K562 (cell line): Measurements from ENCODE around the gene AP4E1. TPM values are rescaled to one million over a fixed set of nuclear protein-coding genes. Genes with fewer than 3 reads are reported as not detected.

Experiments used
- ATAC-seq: fragments of 200-7000 bp; cut with Tn5 transposase; 3 replicates; pipeline ENCODE4 v1.9.1; 2020; ENCODE audit warnings: moderate library complexity
- BruUV-seq: library from RNA; stranded (reverse); fragments of 400-500 nt; replicated peaks from 2 replicates; lab custom pipeline; 2021; lab: Mats Ljungman, UMichigan
- CTCF ChIA-PET: fragments of 300-600 bp; formaldehyde crosslinking; extraction: SDS; loops from one replicate; lab custom pipeline; 2021; ENCODE audit warnings: low intra/inter-chr PET ratio; lab: Yijun Ruan, JAX
- POLR2A ChIA-PET: fragments of 300-600, 350-650 bp; sonication (Branson Sonifier 250); formaldehyde crosslinking; extraction: SDS; loops from one replicate; lab custom pipeline; 2021; ENCODE audit warnings: antibody characterized with exemption, inconsistent platforms; lab: Yijun Ruan, JAX
- DNase-seq, 4 experiments: peaks; one replicate each; pipeline versions ENCODE4 v3.0.0 to v3.0.0-alpha.2; 2011 to 2018; ENCODE audit warnings: low spot score in 3 of 4, mixed read lengths in 3 of 4; ENCODE audit errors: extremely low read depth in 1 of 4
- FAIRE-seq: peaks from 2 replicates; lab custom pipeline; 2011; peaks lifted over from hg19 to GRCh38; lab: Jason Lieb, UNC
- H2AFZ ChIP-seq: 2 replicates; pipeline ENCODE4 v1.6.0; 2011; ENCODE audit warnings: low read depth, low read length, control low read depth, inconsistent platforms
- H3K27ac ChIP-seq: fragments of 200-600 bp; 3 replicates; pipeline ENCODE4 v1.8.0; 2011; ENCODE audit warnings: low read depth, mild to moderate bottlenecking, control low read depth, inconsistent platforms, low read length, moderate library complexity, mixed read lengths; ENCODE audit errors: extremely low read depth
- H3K27me3 ChIP-seq, 2 experiments: fragments of 300-600 bp in 1 of 2; 2 replicates in 1 of 2; 3 replicates in 1 of 2; pipeline versions ENCODE4 v1.6.0 to v1.8.0; 2011; ENCODE audit warnings: inconsistent platforms in 2 of 2, low read length in 2 of 2, mild to moderate bottlenecking in 1 of 2, mixed read lengths in 1 of 2, moderate library complexity in 1 of 2; ENCODE audit not compliant: control insufficient read depth in 2 of 2, insufficient read depth in 2 of 2
- H3K36me3 ChIP-seq: fragments of 300-600 bp; 3 replicates; pipeline ENCODE4 v1.8.0; 2011; ENCODE audit warnings: mild to moderate bottlenecking, low read length, inconsistent platforms; ENCODE audit not compliant: control insufficient read depth, insufficient read depth
- H3K4me1 ChIP-seq, 2 experiments: fragments of 200-600 bp in 1 of 2; replicated peaks in 1 of 2; 2 replicates in 1 of 2; 3 replicates in 1 of 2; pipeline versions ENCODE4 v1.5.1 to v1.8.0; 2011; ENCODE audit warnings: inconsistent platforms in 2 of 2, low read length in 2 of 2, mild to moderate bottlenecking in 1 of 2, mixed read lengths in 1 of 2, moderate library complexity in 1 of 2; ENCODE audit not compliant: control insufficient read depth in 2 of 2, insufficient read depth in 2 of 2
- H3K4me2 ChIP-seq: 2 replicates; pipeline ENCODE4 v1.6.1; 2011; ENCODE audit warnings: low read length, control low read depth, inconsistent platforms, mixed read lengths; ENCODE audit not compliant: insufficient read depth
- H3K4me3 ChIP-seq: fragments of 200-600 bp; sonication (generic), shearing (Covaris generic); 2 replicates; pipeline ENCODE4 v1.5.1; 2016; ENCODE audit warnings: control low read depth, inconsistent platforms
- H3K79me2 ChIP-seq: fragments of 200-600 bp; 3 replicates; pipeline ENCODE4 v1.8.0; 2011; ENCODE audit warnings: low read length, inconsistent platforms; ENCODE audit not compliant: control insufficient read depth, insufficient read depth
- H3K9ac ChIP-seq, 2 experiments: 2 replicates each; pipeline versions ENCODE4 v1.6.0 to v1.6.1; 2011; ENCODE audit warnings: low read depth in 2 of 2, low read length in 2 of 2, control low read depth in 1 of 2, inconsistent platforms in 1 of 2, mild to moderate bottlenecking in 1 of 2, mixed read lengths in 1 of 2; ENCODE audit not compliant: insufficient read depth in 1 of 2
- H3K9me1 ChIP-seq: one replicate; pipeline ENCODE4 v1.6.0; 2011; ENCODE audit warnings: inconsistent platforms, mild to moderate bottlenecking, low read length, moderate library complexity; ENCODE audit not compliant: control insufficient read depth, insufficient read depth
- H3K9me3 ChIP-seq: replicated peaks from 2 replicates; pipeline ENCODE4 v1.5.1; 2011; ENCODE audit warnings: low read depth, low read length, inconsistent platforms; ENCODE audit not compliant: control insufficient read depth, insufficient read depth
- H4K20me1 ChIP-seq: replicated peaks from 2 replicates; pipeline ENCODE4 v1.6.1; 2011; ENCODE audit warnings: low read length, inconsistent platforms, mixed read lengths; ENCODE audit not compliant: control insufficient read depth, insufficient read depth
- CBFB ChIP-seq: sonication (generic); formaldehyde crosslinking; IDR thresholded peaks from 2 replicates; pipeline ENCODE4 v1.4.0; 2020; ENCODE audit warnings: mild to moderate bottlenecking, missing genetic modification reagents
- RBBP5 ChIP-seq: fragments of 200-600 bp; sonication (generic); IDR thresholded peaks from 2 replicates; pipeline ENCODE4 v1.6.1; 2012; ENCODE audit warnings: borderline replicate concordance, mild to moderate bottlenecking, low read length, control low read depth, inconsistent platforms; ENCODE audit not compliant: insufficient read depth, poor library complexity, severe bottlenecking
- RBM15 ChIP-seq: fragments of 200-400 bp; formaldehyde crosslinking; IDR thresholded peaks from 2 replicates; pipeline ENCODE4 v1.6.1; 2018; ENCODE audit warnings: mild to moderate bottlenecking, low read length, moderate library complexity; ENCODE audit not compliant: insufficient read depth
- RREB1 ChIP-seq: fragments of 250-450 bp; sonication (Bioruptor Pico); IDR thresholded peaks from 2 replicates; pipeline ENCODE4 v1.4.0; 2020
- ZNF175 ChIP-seq: fragments of 200-800 bp; sonication (Bioruptor generic); IDR thresholded peaks from 2 replicates; pipeline ENCODE4 v1.6.1; 2016; ENCODE audit warnings: low read depth, mild to moderate bottlenecking, missing genetic modification characterization, missing compliant biosample characterization
- ZNF311 ChIP-seq: fragments of 250-450 bp; sonication (Bioruptor Pico); IDR thresholded peaks from 2 replicates; pipeline ENCODE4 v1.4.0; 2020; ENCODE audit warnings: mild to moderate bottlenecking, moderate library complexity
- ZNF449 ChIP-seq: fragments of 250-450 bp; sonication (Bioruptor Pico); IDR thresholded peaks from 2 replicates; pipeline ENCODE4 v1.8.0; 2022; ENCODE audit warnings: moderate library complexity, mild to moderate bottlenecking, inconsistent platforms
- ZNF785 ChIP-seq: fragments of 250-450 bp; sonication (Bioruptor Pico); IDR thresholded peaks from 2 replicates; pipeline ENCODE4 v1.4.0; 2020; ENCODE audit warnings: mild to moderate bottlenecking
- WGBS: fragments of 100-300 bp; shearing (Covaris generic); methylation state at CpG from one replicate; pipeline ENCODE4 v1.1.6; 2016; ENCODE audit warnings: low coverage, mixed read lengths; ENCODE audit not compliant: insufficient coverage; ENCODE audit errors: missing lambda C conversion rate; 5-methylcytosine and 5-hydroxymethylcytosine counted together
- in situ Hi-C: fragments of 300-500 bp; cut with MboI; formaldehyde crosslinking; loops from 4 replicates; pipeline ENCODE4 v1.15.0; 2018; ENCODE audit warnings: inconsistent platforms, mixed read lengths
- intact Hi-C: fragments of 100-400 bp; cut with micrococcal nuclease; formaldehyde crosslinking; loops from 2 replicates; pipeline ENCODE4 v1.14.2; 2022
- polyA plus RNA-seq, 8 experiments: library from polyadenylated mRNA; depleted of rRNA in 4 of 8; stranded (reverse) in 5 of 8; unstranded in 3 of 8; fragments of >200 nt; fragmentation: Nextera tagmentation in 2 of 8; fragmentation: Illumina TruSeq in 1 of 8; extraction: Ambion mirVana in 2 of 8; extraction: Trizol in 1 of 8; gene quantifications; 2 replicates each; pipeline versions ENCODE4 v1.2.1 to v1.2.3, GENCODE V29; 2011 to 2014; ENCODE audit warnings: inconsistent platforms in 1 of 8, missing spikeins in 1 of 8
- total RNA-seq, 7 experiments: library from RNA; depleted of rRNA in 6 of 7; stranded (reverse); fragments of >200 nt in 6 of 7; fragmentation: Illumina TruSeq in 2 of 7; extraction: Trizol in 2 of 7; gene quantifications; 2 replicates each; pipeline versions ENCODE4 v1.2.1 to v1.2.3, GENCODE V29; 2011 to 2021; ENCODE audit warnings: low replicate concordance in 1 of 7

The AP4E1 gene
- total and polyA plus RNA-seq, 9 of the 15 experiments (the other 6 are each of a cell fraction or from before 2014, with no cell fraction given), result 1.3 to 11.5 (median 4.4) TPM

- Histone ChIP-seq H4K20me1 (no peaks in the 10 kb centered on the region), H3K4me3 (no peak overlapping the region), H3K4me1 (no peaks in the 10 kb centered on the region), H2AFZ (no peak overlapping the region), H3K36me3 (no peaks in the 10 kb centered on the region), H3K79me2 (no peaks in the 10 kb centered on the region), H3K9ac (no peak overlapping the region), H3K4me2 (no peak overlapping the region), H3K27ac (no peak overlapping the region), H3K9me3 (no peaks in the 10 kb centered on the region), H3K27me3 (peaks cover 0 to 5% of the 10 kb centered on the region in 2 experiments; a peak in 1 of 5 replicates), H3K9me1 (no peaks in the 10 kb centered on the region)
- FAIRE-seq (no peak), DNase-seq (no peak), ATAC-seq (no peak)
- no TSS peak for BruUV-seq
- CTCF ChIA-PET, result no interaction called here
- intact Hi-C loops (no loop called here), in situ Hi-C loops (no loop called here)
- POLR2A ChIA-PET, result no interaction called here
- TF ChIP-seq CBFB (CRISPR knock-in tag), result no peak
- TF ChIP-seq RBM15, result no peak
- TF ChIP-seq ZNF175 (CRISPR knock-in tag), result no peak
These were observed 113.7 kb downstream of the AP4E1 start for GRCh38 chr15:51022206-51022605.

GRCh38 chr15:51023499-51023898 is 115.0 kb downstream of the AP4E1 start:
- no peak for FAIRE-seq
- Histone ChIP-seq H3K4me3 (no peak overlapping the region), H3K27ac (no peak overlapping the region), H2AFZ (no peak overlapping the region), H3K9ac (no peak overlapping the region), H3K9me1 (no peaks in the 10 kb centered on the region), H3K36me3 (no peaks in the 10 kb centered on the region), H3K27me3 (peaks cover 0 to 5% of the 10 kb centered on the region in 2 experiments; a peak in 1 of 5 replicates), H3K79me2 (no peaks in the 10 kb centered on the region), H4K20me1 (no peaks in the 10 kb centered on the region), H3K4me2 (no peak overlapping the region), H3K9me3 (no peaks in the 10 kb centered on the region), H3K4me1 (no peaks in the 10 kb centered on the region)
- POLR2A ChIA-PET, result no interaction called here
- CTCF ChIA-PET, result no interaction called here
- DNase-seq, result no peak
- 0% methylated on average over 1 of the region's 1 CpG for WGBS
- BruUV-seq, result no TSS peak
- ATAC-seq, result no peak
- intact Hi-C loops, result no loop called here
- in situ Hi-C loops, result no loop called here
- TF ChIP-seq ZNF785 (CRISPR knock-in tag) (no peak), RREB1 (CRISPR knock-in tag) (no peak), ZNF449 (CRISPR knock-in tag) (no peak), ZNF311 (CRISPR knock-in tag) (no peak), RBBP5 (no peak)
